C4-2B (cell line): ENCODE results near the gene ITPKB.
"Not testable (repeated sequence)": the region's sequence is repeated elsewhere in the genome, so short reads cannot be mapped to it uniquely, and the experiment has no call there.

Experiments
- H3K27ac ChIP-seq: fragments of 450-650 bp; 2 replicates; pipeline ENCODE4 v1.5.1; 2017
- ZFX ChIP-seq: fragments of 450-650 bp; IDR thresholded peaks from 2 replicates; pipeline ENCODE4 v1.6.1; 2017
- TF ChIP-seq, protein P1 (sequence below): fragments of 450-650 bp; conservative IDR thresholded peaks from 2 replicates; pipeline ENCODE4 v1.5.1; 2017; ENCODE audit warnings: mild to moderate bottlenecking

The ITPKB gene

GRCh38 chr1:226754097-226754496, 15.0 kb upstream of the ITPKB start:
- H3K27ac ChIP-seq, result no peak overlapping the region
- no peak for TF ChIP-seq ZFX
- TF ChIP-seq, protein P1, sequence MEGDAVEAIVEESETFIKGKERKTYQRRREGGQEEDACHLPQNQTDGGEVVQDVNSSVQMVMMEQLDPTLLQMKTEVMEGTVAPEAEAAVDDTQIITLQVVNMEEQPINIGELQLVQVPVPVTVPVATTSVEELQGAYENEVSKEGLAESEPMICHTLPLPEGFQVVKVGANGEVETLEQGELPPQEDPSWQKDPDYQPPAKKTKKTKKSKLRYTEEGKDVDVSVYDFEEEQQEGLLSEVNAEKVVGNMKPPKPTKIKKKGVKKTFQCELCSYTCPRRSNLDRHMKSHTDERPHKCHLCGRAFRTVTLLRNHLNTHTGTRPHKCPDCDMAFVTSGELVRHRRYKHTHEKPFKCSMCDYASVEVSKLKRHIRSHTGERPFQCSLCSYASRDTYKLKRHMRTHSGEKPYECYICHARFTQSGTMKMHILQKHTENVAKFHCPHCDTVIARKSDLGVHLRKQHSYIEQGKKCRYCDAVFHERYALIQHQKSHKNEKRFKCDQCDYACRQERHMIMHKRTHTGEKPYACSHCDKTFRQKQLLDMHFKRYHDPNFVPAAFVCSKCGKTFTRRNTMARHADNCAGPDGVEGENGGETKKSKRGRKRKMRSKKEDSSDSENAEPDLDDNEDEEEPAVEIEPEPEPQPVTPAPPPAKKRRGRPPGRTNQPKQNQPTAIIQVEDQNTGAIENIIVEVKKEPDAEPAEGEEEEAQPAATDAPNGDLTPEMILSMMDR, result no peak

GRCh38 chr1:226751703-226752102, 12.6 kb upstream of the ITPKB start:
- no peak overlapping the region for H3K27ac ChIP-seq
- TF ChIP-seq, protein P1, result no peak
- no peak for TF ChIP-seq ZFX

DNA sequence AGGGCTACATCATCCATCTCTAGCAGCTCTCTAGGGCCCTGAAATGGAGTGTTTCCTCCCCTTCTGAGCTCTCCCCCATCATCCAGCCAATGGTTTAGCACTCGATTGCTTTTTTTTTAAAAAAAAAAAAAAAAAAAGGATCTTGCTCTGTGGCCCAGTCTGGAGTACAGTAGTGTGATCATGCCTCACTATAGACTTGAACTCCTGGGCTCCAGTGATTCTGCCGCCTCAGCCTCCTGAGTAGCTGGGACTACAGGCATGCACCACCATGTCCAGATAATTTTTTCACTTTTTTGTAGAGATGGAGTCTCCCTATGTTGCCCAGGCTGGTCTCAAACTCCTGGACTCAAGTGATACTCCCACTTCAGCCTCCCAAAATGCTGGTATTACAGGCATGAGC, 12.1 kb upstream of the ITPKB start:
- H3K27ac ChIP-seq, result no peak overlapping the region
- TF ChIP-seq, protein P1, result no peak
- no peak for TF ChIP-seq ZFX

DNA sequence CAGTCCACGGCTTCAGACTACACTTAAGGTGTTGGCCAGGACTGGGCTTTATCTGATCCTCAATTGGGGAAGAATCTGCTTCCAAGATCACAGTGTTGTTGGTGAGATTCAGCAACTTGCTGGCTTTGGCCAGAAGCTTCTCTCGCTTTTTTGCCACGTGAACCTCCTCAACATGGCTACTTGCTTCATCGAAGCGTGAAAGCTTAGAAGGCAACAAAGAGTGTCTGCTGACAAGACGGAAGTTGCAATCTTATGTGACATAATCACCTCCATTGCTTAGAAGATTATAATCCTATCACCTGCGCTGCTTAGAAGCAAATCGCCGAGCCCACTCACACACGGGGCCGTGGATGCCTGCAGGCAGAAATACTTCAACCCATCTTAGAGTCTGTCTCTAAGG, 10.4 kb upstream of the ITPKB start:
- H3K27ac ChIP-seq, result no peak overlapping the region
- no peak for TF ChIP-seq ZFX
- TF ChIP-seq, protein P1, result no peak

GRCh38 chr1:226748306-226748705, 9.2 kb upstream of the ITPKB start:
- H3K27ac ChIP-seq, result no peak overlapping the region
- TF ChIP-seq, protein P1, result no peak
- no peak for TF ChIP-seq ZFX

DNA sequence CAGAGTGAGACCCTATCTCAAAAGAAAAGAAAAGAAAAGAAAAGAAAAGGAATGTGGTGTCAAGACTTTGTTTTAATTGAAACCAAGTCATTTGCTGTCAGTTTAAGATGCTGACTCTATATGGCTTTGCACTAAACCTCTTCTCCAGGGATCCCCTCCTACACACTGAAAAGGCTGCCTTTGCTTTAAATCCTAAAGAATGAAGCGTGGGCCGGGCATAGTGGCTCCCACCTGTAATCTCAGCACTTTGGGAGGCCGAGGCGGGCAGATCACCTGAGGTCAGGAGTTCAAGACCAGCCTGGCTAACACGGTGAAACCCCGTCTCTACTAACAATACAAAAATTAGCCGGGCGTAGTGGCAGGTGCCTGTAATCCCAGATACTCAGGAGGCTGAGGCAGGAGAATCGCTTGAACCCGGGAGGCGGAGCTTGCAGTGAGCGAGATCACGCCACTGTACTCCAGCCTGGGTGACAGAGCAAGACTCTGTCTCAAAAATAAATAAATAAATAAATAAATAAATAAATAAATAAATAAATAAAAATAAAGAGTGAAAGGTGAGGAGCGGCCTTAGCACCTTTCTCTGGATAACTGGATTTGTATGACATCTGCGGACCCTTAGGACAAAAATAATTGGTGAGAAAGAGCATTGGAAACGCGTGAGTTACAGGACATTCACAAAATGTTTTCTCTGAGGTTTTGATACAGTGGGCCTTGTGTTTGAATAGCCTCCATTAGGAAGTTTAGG, 8.6 kb upstream of the ITPKB start:
- not testable (repeated sequence) for H3K27ac ChIP-seq

- TF ChIP-seq, protein P1, result no peak
- no peak for TF ChIP-seq ZFX
- H3K27ac ChIP-seq, result no peak overlapping the region
Measured at GRCh38 chr1:226743259-226743658, 4.2 kb upstream of the ITPKB start.

DNA sequence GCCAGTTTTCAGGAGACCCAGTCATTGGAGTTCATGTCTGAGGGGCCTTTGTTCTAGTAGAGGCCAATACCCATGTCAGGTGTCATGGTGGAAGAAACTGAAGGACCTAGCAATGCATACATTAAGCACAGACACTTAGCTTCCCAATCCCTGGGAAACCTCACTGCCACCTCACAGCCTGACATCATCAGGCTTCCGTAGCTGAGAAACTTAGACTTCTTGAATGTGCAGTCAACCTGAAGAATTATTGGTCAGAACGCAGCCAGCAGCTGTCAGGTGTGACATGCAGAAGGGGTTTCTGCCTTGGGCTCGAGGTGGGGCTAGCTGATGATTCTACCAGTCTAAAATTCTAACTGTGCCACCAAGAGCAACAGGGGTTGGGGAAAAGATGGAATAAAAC, 1.9 kb upstream of the ITPKB start:
- H3K27ac ChIP-seq, result no peak overlapping the region
- TF ChIP-seq, protein P1, result no peak
- TF ChIP-seq ZFX, result no peak
